ENCODE data around the gene TLE6.

DNA sequence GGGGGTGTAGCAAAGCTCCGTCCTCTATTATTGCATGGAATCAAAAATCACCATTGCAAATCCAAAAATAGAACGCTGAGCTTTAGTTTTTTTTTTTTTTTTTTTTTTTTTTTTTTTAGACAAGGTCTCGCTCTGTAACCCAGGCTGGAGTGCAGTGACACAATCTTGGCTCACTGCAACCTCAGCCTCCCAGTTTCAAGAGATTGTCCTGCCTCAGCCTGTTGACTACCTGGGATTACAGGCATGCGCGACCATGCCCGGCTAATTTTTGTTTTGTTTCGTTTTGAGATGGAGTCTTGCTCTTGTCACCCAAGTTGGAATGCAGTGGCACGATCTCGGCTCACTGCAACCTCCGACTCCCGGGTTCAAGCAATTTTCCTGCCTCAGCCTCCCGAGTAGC lies 17.2 kb upstream of the TLE6 start:
- TF ChIP-seq, protein P1, sequence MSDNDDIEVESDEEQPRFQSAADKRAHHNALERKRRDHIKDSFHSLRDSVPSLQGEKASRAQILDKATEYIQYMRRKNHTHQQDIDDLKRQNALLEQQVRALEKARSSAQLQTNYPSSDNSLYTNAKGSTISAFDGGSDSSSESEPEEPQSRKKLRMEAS (IDR thresholded peaks at IDR 0.05): no peak
- TF ChIP-seq, protein P2, sequence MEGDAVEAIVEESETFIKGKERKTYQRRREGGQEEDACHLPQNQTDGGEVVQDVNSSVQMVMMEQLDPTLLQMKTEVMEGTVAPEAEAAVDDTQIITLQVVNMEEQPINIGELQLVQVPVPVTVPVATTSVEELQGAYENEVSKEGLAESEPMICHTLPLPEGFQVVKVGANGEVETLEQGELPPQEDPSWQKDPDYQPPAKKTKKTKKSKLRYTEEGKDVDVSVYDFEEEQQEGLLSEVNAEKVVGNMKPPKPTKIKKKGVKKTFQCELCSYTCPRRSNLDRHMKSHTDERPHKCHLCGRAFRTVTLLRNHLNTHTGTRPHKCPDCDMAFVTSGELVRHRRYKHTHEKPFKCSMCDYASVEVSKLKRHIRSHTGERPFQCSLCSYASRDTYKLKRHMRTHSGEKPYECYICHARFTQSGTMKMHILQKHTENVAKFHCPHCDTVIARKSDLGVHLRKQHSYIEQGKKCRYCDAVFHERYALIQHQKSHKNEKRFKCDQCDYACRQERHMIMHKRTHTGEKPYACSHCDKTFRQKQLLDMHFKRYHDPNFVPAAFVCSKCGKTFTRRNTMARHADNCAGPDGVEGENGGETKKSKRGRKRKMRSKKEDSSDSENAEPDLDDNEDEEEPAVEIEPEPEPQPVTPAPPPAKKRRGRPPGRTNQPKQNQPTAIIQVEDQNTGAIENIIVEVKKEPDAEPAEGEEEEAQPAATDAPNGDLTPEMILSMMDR (IDR thresholded peaks at IDR 0.05; ENCODE audit: low read depth, low read length, missing input control): no peak
- no peak for TF ChIP-seq TAF1 (conservative IDR thresholded peaks at IDR 0.05)
- no peak for TF ChIP-seq FOXA1 (IDR thresholded peaks at IDR 0.05)
- no peak for TF ChIP-seq SP1 (IDR thresholded peaks at IDR 0.05)
- TF ChIP-seq, protein P3, sequence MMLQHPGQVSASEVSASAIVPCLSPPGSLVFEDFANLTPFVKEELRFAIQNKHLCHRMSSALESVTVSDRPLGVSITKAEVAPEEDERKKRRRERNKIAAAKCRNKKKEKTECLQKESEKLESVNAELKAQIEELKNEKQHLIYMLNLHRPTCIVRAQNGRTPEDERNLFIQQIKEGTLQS (IDR thresholded peaks at IDR 0.05): no peak
- TF ChIP-seq RAD21 (IDR thresholded peaks at IDR 0.05): no peak
- no peak for TF ChIP-seq GABPA (IDR thresholded peaks at IDR 0.05 in 1 of 2, conservative IDR thresholded peaks at IDR 0.05 in 1 of 2)
- no peak for TF ChIP-seq JUND (IDR thresholded peaks at IDR 0.05)
- TF ChIP-seq, protein P4, sequence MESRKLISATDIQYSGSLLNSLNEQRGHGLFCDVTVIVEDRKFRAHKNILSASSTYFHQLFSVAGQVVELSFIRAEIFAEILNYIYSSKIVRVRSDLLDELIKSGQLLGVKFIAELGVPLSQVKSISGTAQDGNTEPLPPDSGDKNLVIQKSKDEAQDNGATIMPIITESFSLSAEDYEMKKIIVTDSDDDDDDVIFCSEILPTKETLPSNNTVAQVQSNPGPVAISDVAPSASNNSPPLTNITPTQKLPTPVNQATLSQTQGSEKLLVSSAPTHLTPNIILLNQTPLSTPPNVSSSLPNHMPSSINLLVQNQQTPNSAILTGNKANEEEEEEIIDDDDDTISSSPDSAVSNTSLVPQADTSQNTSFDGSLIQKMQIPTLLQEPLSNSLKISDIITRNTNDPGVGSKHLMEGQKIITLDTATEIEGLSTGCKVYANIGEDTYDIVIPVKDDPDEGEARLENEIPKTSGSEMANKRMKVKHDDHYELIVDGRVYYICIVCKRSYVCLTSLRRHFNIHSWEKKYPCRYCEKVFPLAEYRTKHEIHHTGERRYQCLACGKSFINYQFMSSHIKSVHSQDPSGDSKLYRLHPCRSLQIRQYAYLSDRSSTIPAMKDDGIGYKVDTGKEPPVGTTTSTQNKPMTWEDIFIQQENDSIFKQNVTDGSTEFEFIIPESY (IDR thresholded peaks at IDR 0.05): no peak

Measured in liver (tissue), 3 donors.